Cardiac muscle cell (in vitro differentiated cells and primary cell): ENCODE data around the gene CGB8. TPM values are rescaled to one million over a fixed set of nuclear protein-coding genes. Genes with fewer than 3 reads are reported as not detected.
"Not testable (repeated sequence)": the region's sequence is repeated elsewhere in the genome, so short reads cannot be mapped to it uniquely, and the experiment has no call there.

ENCODE experiments used
- DNase-seq, 2 donors: peaks; one replicate each; pipeline versions ENCODE4 v3.0.0 to v3.0.0-alpha.2; 2010 to 2017; ENCODE audit warnings: low read depth in 1 of 2, low spot score in 1 of 2
- H3K27ac ChIP-seq: fragments of 200-600 bp; sonication (generic); 2 replicates; pipeline ENCODE4 v1.5.1; 2016
- H3K27me3 ChIP-seq: fragments of 200-600 bp; sonication (generic); 2 replicates; pipeline ENCODE4 v1.6.0; 2016; ENCODE audit warnings: control low read depth
- H3K36me3 ChIP-seq: fragments of 200-600 bp; sonication (generic); 2 replicates; pipeline ENCODE4 v1.5.1; 2016; ENCODE audit warnings: control low read depth
- H3K4me1 ChIP-seq: fragments of 200-600 bp; sonication (generic); 2 replicates; pipeline ENCODE4 v1.8.1; 2017; ENCODE audit warnings: low read depth, mild to moderate bottlenecking, mixed run types
- H3K4me3 ChIP-seq: fragments of 200-600 bp; sonication (generic); 2 replicates; pipeline ENCODE4 v1.5.1; 2016; ENCODE audit warnings: mild to moderate bottlenecking
- H3K9me3 ChIP-seq: fragments of 200-600 bp; sonication (generic); 2 replicates; pipeline ENCODE4 v1.5.1; 2017; ENCODE audit warnings: low read depth, mild to moderate bottlenecking, control low read depth
- polyA plus RNA-seq: library from polyadenylated mRNA; unstranded; fragments of >200 nt; fragmentation: Nextera tagmentation; extraction: Ambion mirVana; gene quantifications from 2 replicates; pipeline ENCODE4 v1.2.1, GENCODE V29; 2016
- total RNA-seq: library from RNA; depleted of rRNA; stranded (reverse); fragments of >200 nt; gene quantifications from 2 replicates; pipeline ENCODE4 v1.2.3, GENCODE V29; 2016
- TF ChIP-seq, protein P1 (sequence below): IDR thresholded peaks from 2 replicates; pipeline ENCODE4 v1.5.1; 2012; ENCODE audit warnings: low read depth, mild to moderate bottlenecking, low read length

CGB8 gene
- total and polyA plus RNA-seq, 2 experiments from 2014 or later: not detected

DNA sequence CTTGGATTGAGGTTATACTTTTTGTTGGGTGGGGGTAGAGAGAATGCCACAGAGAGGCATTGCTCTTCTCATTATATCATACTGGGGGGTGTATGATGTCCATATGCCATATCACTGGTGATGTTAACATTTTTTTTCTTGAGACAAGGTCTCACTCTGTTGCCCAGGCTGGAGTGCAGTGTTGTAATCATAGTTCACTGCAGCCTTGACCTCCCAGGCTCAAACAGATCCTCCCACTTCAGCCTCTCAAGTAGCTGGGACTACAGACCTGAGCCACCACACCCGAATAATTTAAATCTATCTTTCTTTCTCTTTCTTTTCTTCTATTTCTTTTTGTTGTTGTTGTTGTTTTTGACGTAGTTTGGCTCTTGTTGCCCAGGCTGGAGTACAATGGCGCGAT lies 31.5 kb upstream of the CGB8 start:
- Histone ChIP-seq H3K36me3 (no peaks in the 10 kb centered on the region), H3K4me3 (no peak overlapping the region), H3K27me3 (no peaks in the 10 kb centered on the region), H3K27ac (no peak overlapping the region), H3K9me3 (no peaks in the 10 kb centered on the region), H3K4me1 (no peaks in the 10 kb centered on the region)
- TF ChIP-seq, protein P1, sequence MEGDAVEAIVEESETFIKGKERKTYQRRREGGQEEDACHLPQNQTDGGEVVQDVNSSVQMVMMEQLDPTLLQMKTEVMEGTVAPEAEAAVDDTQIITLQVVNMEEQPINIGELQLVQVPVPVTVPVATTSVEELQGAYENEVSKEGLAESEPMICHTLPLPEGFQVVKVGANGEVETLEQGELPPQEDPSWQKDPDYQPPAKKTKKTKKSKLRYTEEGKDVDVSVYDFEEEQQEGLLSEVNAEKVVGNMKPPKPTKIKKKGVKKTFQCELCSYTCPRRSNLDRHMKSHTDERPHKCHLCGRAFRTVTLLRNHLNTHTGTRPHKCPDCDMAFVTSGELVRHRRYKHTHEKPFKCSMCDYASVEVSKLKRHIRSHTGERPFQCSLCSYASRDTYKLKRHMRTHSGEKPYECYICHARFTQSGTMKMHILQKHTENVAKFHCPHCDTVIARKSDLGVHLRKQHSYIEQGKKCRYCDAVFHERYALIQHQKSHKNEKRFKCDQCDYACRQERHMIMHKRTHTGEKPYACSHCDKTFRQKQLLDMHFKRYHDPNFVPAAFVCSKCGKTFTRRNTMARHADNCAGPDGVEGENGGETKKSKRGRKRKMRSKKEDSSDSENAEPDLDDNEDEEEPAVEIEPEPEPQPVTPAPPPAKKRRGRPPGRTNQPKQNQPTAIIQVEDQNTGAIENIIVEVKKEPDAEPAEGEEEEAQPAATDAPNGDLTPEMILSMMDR: no peak
- DNase-seq: no peak

- DNase-seq: peak; percentile 67 to 75
- not testable (repeated sequence) for H3K4me1 ChIP-seq, H3K27me3 ChIP-seq, H3K9me3 ChIP-seq, H3K36me3 ChIP-seq, H3K27ac ChIP-seq, H3K4me3 ChIP-seq
- TF ChIP-seq, protein P1: peak; percentile 62
These were observed 26.0 kb upstream of the CGB8 start for GRCh38 chr19:49074869-49075268.

DNA sequence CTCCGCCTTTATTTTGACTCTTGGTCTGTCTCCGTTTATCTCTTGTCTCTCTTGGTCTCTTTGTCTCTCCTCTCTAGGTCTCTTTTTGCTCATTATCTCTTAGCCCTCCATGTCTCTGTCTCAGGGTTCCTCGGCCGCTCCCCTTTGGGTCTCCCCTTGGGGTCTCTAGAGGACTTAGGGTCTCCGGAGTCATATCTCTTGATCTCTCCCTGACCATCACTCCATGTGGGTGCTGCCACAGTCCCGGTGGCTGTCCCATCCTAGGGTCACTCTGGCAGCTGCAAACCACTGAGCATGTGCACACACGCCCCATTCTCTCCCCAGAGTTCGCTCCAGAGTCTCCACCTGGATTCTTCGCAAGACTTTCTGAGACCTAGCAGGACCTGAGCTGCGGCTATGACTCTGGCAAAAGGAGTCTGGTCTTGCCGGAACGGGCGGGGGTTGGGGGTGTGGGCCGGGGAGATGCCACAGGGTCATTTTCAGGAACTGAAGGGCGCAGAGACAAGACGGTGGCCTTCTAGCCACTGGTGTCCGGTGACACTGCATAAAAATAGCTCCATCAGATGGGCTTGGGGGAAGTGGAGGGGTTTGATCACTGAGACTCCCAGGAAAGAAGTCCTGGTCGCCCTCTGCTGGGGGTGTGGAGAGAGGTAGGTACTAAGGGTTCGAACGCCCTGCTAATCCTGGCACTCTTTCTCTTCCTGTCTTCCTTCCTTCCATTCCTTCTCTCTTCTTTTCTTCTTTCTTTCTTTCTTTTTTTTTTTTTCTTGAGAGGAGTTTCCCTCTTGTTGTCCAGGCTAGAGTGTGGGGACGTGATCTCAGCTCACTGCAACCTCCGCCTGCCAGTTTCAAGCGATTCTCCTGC lies 24.8 kb upstream of the CGB8 start:
- Histone ChIP-seq H3K9me3 (no peaks in the 10 kb centered on the region), H3K4me3 (no peak overlapping the region), H3K4me1 (peaks cover 8% of the 10 kb centered on the region), H3K27me3 (no peaks in the 10 kb centered on the region), H3K36me3 (no peaks in the 10 kb centered on the region), H3K27ac (peak overlapping the region; percentile 67)
- DNase-seq: peak in 1 of 2 donors; percentile 81
- TF ChIP-seq, protein P1: peak; percentile 28

GRCh38 chr19:49071860-49072547 lies 23.1 kb upstream of the CGB8 start:
- Histone ChIP-seq H3K27me3 (no peaks in the 10 kb centered on the region), H3K4me1 (peaks cover 16% of the 10 kb centered on the region), H3K27ac (no peak overlapping the region), H3K36me3 (no peaks in the 10 kb centered on the region), H3K4me3 (peak overlapping the region; percentile 8), H3K9me3 (no peaks in the 10 kb centered on the region)
- DNase-seq: peak in 1 of 2 donors; percentile 66
- TF ChIP-seq, protein P1: no peak

DNA sequence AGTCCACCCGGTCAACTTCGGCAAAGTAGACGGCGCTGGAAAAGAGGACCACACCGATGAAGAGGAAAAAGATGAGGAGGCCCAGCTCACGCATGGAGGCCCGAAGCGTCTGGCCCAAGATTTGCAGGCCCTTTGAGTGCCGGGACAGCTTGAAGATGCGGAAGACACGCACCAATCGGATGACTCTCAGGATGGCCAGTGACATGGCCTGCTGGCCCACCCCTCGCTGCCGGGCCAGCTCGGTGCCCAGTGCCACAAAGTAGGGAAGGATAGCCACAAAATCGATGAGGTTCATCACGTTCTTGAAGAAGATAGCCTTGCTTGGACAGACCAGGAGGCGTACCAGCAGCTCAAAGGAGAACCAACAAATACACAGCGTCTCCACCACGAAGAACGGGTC lies 21.5 kb upstream of the CGB8 start:
- H3K9me3 ChIP-seq: no peaks in the 10 kb centered on the region
- no peaks in the 10 kb centered on the region for H3K27me3 ChIP-seq
- no peak for DNase-seq
- H3K4me1 ChIP-seq: peaks cover 32% of the 10 kb centered on the region
- H3K27ac ChIP-seq: no peak overlapping the region
- H3K36me3 ChIP-seq: no peaks in the 10 kb centered on the region
- H3K4me3 ChIP-seq: no peak overlapping the region
- TF ChIP-seq, protein P1: no peak
